Fibroblast of lung (primary cell): ENCODE results near the gene PGAM2.

Experiments
- EZH2 ChIP-seq: IDR thresholded peaks from 2 replicates; pipeline ENCODE4 v1.5.1; 2012; ENCODE audit warnings: low read length, control low read depth, mild to moderate bottlenecking; ENCODE audit errors: missing control alignments
- TF ChIP-seq, protein P1 (sequence below), 2 donors: IDR thresholded peaks in 1 of 2; conservative IDR thresholded peaks in 1 of 2; 1 replicate in 1 of 2; 2 replicates in 1 of 2; pipeline ENCODE4 v1.5.1; 2011 to 2012; ENCODE audit warnings: low read length in 2 of 2, control low read depth in 1 of 2, inconsistent platforms in 1 of 2, low read depth in 1 of 2, mild to moderate bottlenecking in 1 of 2

GRCh38 chr7:44082541-44083207, 17.3 kb upstream of the PGAM2 start:
- TF ChIP-seq, protein P1, sequence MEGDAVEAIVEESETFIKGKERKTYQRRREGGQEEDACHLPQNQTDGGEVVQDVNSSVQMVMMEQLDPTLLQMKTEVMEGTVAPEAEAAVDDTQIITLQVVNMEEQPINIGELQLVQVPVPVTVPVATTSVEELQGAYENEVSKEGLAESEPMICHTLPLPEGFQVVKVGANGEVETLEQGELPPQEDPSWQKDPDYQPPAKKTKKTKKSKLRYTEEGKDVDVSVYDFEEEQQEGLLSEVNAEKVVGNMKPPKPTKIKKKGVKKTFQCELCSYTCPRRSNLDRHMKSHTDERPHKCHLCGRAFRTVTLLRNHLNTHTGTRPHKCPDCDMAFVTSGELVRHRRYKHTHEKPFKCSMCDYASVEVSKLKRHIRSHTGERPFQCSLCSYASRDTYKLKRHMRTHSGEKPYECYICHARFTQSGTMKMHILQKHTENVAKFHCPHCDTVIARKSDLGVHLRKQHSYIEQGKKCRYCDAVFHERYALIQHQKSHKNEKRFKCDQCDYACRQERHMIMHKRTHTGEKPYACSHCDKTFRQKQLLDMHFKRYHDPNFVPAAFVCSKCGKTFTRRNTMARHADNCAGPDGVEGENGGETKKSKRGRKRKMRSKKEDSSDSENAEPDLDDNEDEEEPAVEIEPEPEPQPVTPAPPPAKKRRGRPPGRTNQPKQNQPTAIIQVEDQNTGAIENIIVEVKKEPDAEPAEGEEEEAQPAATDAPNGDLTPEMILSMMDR (conservative IDR thresholded peaks at IDR 0.05 in 1 of 2, IDR thresholded peaks at IDR 0.05 in 1 of 2; ENCODE audit: low read depth in 1 of 2, low read length in 2 of 2): no peak
- TF ChIP-seq EZH2: no peak
